HepG2 (cell line): ENCODE data around the gene RTRAF. TPM values are rescaled to one million over a fixed set of nuclear protein-coding genes. Genes with fewer than 3 reads are reported as not detected.

Source experiments
- CTCF ChIP-seq: sonication (generic); formaldehyde crosslinking; IDR thresholded peaks from 2 replicates; pipeline ENCODE4 v1.5.0; 2020; ENCODE audit warnings: mild to moderate bottlenecking, missing genetic modification reagents, moderate library complexity
- KLF12 ChIP-seq: sonication (generic); formaldehyde crosslinking; IDR thresholded peaks from 2 replicates; pipeline ENCODE4 v1.4.0; 2020; ENCODE audit warnings: missing genetic modification reagents, borderline replicate concordance
- MAFK ChIP-seq, 2 experiments: IDR thresholded peaks in 1 of 2; conservative IDR thresholded peaks in 1 of 2; 2 replicates each; pipeline ENCODE4 v1.6.1; 2011; ENCODE audit warnings: improper control_type of control experiment in 2 of 2, low read length in 2 of 2
- MLXIP ChIP-seq: sonication (generic); formaldehyde crosslinking; IDR thresholded peaks from 2 replicates; pipeline ENCODE4 v1.9.0; 2021; ENCODE audit warnings: missing genetic modification reagents, borderline replicate concordance
- NR3C1 ChIP-seq: sonication (generic); formaldehyde crosslinking; IDR thresholded peaks from 2 replicates; pipeline ENCODE4 v1.4.0; 2020; ENCODE audit warnings: missing genetic modification reagents
- POGK ChIP-seq: sonication (generic); formaldehyde crosslinking; conservative IDR thresholded peaks from 2 replicates; pipeline ENCODE4 v1.8.0; 2022; ENCODE audit warnings: mild to moderate bottlenecking, moderate library complexity, missing genetic modification reagents
- PREB ChIP-seq: sonication (generic); formaldehyde crosslinking; IDR thresholded peaks from 2 replicates; pipeline ENCODE4 v1.4.0; 2020; ENCODE audit warnings: missing genetic modification reagents
- SNAI1 ChIP-seq: sonication (generic); formaldehyde crosslinking; IDR thresholded peaks from 2 replicates; pipeline ENCODE4 v1.5.0; 2020; ENCODE audit warnings: mild to moderate bottlenecking, missing genetic modification reagents, borderline replicate concordance
- ZBTB2 ChIP-seq: sonication (generic); formaldehyde crosslinking; IDR thresholded peaks from 2 replicates; pipeline ENCODE4 v1.8.0; 2022; ENCODE audit warnings: low read depth, missing genetic modification reagents
- ZBTB43 ChIP-seq: sonication (generic); formaldehyde crosslinking; conservative IDR thresholded peaks from 2 replicates; pipeline ENCODE4 v1.4.0; 2020; ENCODE audit warnings: missing genetic modification reagents
- ZFY ChIP-seq: sonication (generic); formaldehyde crosslinking; IDR thresholded peaks from 2 replicates; pipeline ENCODE4 v1.4.0; 2020; ENCODE audit warnings: missing genetic modification reagents
- ZNF329 ChIP-seq: sonication (generic); formaldehyde crosslinking; IDR thresholded peaks from 2 replicates; pipeline ENCODE4 v1.9.0; 2021; ENCODE audit warnings: low read depth, mild to moderate bottlenecking, missing genetic modification reagents
- ZNF546 ChIP-seq: sonication (generic); formaldehyde crosslinking; conservative IDR thresholded peaks from 2 replicates; pipeline ENCODE4 v1.8.1; 2023; ENCODE audit warnings: mild to moderate bottlenecking, missing genetic modification reagents
- ZNF567 ChIP-seq: sonication (generic); formaldehyde crosslinking; IDR thresholded peaks from 2 replicates; pipeline ENCODE4 v1.8.1; 2023; ENCODE audit warnings: mild to moderate bottlenecking, missing genetic modification reagents, borderline replicate concordance
- ZSCAN25 ChIP-seq: sonication (generic); formaldehyde crosslinking; IDR thresholded peaks from 2 replicates; pipeline ENCODE4 v1.8.0; 2022; ENCODE audit warnings: mild to moderate bottlenecking, missing genetic modification reagents
- polyA plus RNA-seq, 8 experiments: library from polyadenylated mRNA; depleted of rRNA in 3 of 8; stranded (reverse) in 7 of 8; unstranded in 1 of 8; fragments of >200 nt; fragmentation: Illumina TruSeq in 4 of 8; extraction: Trizol in 4 of 8; gene quantifications; 2 replicates each; pipeline versions ENCODE4 v1.2.1 to v1.2.3, GENCODE V29; 2011 to 2016; ENCODE audit warnings: low read depth in 4 of 8, missing spikeins in 1 of 8, mixed read lengths in 1 of 8; ENCODE audit not compliant: insufficient read depth in 1 of 8
- total RNA-seq, 5 experiments: library from RNA; depleted of rRNA; stranded (reverse); fragments of >200 nt; fragmentation: Illumina TruSeq; extraction: Trizol; gene quantifications; 2 replicates each; pipeline ENCODE4 v1.2.3, GENCODE V29; 2016; ENCODE audit warnings: low read depth in 1 of 5

The RTRAF gene
- total and polyA plus RNA-seq, 2 of the 13 experiments (the other 11 are each of a cell fraction or from before 2014, with no cell fraction given), result 137 to 258 TPM

- TF ChIP-seq ZBTB43, result no peak
- no peak for TF ChIP-seq PREB (CRISPR knock-in tag)
- TF ChIP-seq NR3C1 (CRISPR knock-in tag), result no peak
- peak; percentile 84 for TF ChIP-seq CTCF
- no peak for TF ChIP-seq ZSCAN25 (CRISPR knock-in tag)
- no peak for TF ChIP-seq SNAI1 (CRISPR knock-in tag)
- TF ChIP-seq ZNF567 (CRISPR knock-in tag), result no peak
- TF ChIP-seq ZNF329 (CRISPR knock-in tag), result no peak
- TF ChIP-seq ZBTB2, result no peak
- peak; percentile 23 to 36; a peak in 1 of 4 replicates for TF ChIP-seq MAFK (conservative IDR thresholded peaks at IDR 0.05 in 1 of 2, IDR thresholded peaks at IDR 0.05 in 1 of 2; ENCODE audit: low read length in 2 of 2)
- no peak for TF ChIP-seq KLF12 (CRISPR knock-in tag)
- TF ChIP-seq POGK (CRISPR knock-in tag), result no peak
- no peak for TF ChIP-seq MLXIP (CRISPR knock-in tag)
- TF ChIP-seq ZFY (CRISPR knock-in tag), result no peak
- no peak for TF ChIP-seq ZNF546
Observed at GRCh38 chr14:51979088-51979709, 10.1 kb upstream of the RTRAF start (continued).
